K562 (cell line): Measurements from ENCODE around the gene ATP6V0A1. TPM values are rescaled to one million over a fixed set of nuclear protein-coding genes. Genes with fewer than 3 reads are reported as not detected.

Source experiments
- CBX8 ChIP-seq: fragments of 200-600 bp; sonication (generic); IDR thresholded peaks from 2 replicates; pipeline ENCODE4 v1.6.1; 2012; ENCODE audit warnings: borderline replicate concordance, mixed run types, low read depth, mild to moderate bottlenecking, moderate library complexity, mixed read lengths, low read length, control low read depth, inconsistent platforms; ENCODE audit not compliant: poor library complexity, severe bottlenecking; ENCODE audit errors: extremely low read depth
- GABPA ChIP-seq: fragments of 200-800 bp; sonication (Bioruptor generic); conservative IDR thresholded peaks from 2 replicates; pipeline ENCODE4 v1.6.1; 2016; ENCODE audit warnings: low read depth, missing genetic modification characterization, missing compliant biosample characterization
- MGA ChIP-seq: fragments of 450-650 bp; IDR thresholded peaks from 2 replicates; pipeline ENCODE4 v1.6.1; 2016; ENCODE audit warnings: mild to moderate bottlenecking, moderate library complexity
- STAT5B ChIP-seq: fragments of 250-450 bp; sonication (Bioruptor Pico); IDR thresholded peaks from 2 replicates; pipeline ENCODE4 v1.8.0; 2021; ENCODE audit warnings: mild to moderate bottlenecking, inconsistent platforms
- STAT6 ChIP-seq: sonication (generic); formaldehyde crosslinking; IDR thresholded peaks from 2 replicates; pipeline ENCODE4 v1.8.1; 2023; ENCODE audit warnings: mild to moderate bottlenecking, missing genetic modification reagents
- TSC22D4 ChIP-seq: fragments of 450-650 bp; IDR thresholded peaks from 2 replicates; pipeline ENCODE4 v1.6.1; 2016; ENCODE audit warnings: missing genetic modification characterization, missing biosample characterization, control low read depth
- VEZF1 ChIP-seq: fragments of 200-800 bp; sonication (Bioruptor generic); IDR thresholded peaks from 2 replicates; pipeline ENCODE4 v1.6.1; 2017; ENCODE audit warnings: missing genetic modification characterization, missing compliant biosample characterization
- ZKSCAN1 ChIP-seq: fragments of 150-350 bp; IDR thresholded peaks from 2 replicates; pipeline ENCODE4 v1.6.1; 2016; ENCODE audit warnings: low read depth, low read length
- ZNF583 ChIP-seq: fragments of 250-450 bp; sonication (Bioruptor Pico); IDR thresholded peaks from 2 replicates; pipeline ENCODE4 v1.4.0; 2020
- ZNF589 ChIP-seq: fragments of 200-800 bp; sonication (Bioruptor generic); IDR thresholded peaks from 2 replicates; pipeline ENCODE4 v1.6.1; 2016; ENCODE audit warnings: low read depth, missing genetic modification characterization, missing compliant biosample characterization
- polyA plus RNA-seq, 8 experiments: library from polyadenylated mRNA; depleted of rRNA in 4 of 8; stranded (reverse) in 5 of 8; unstranded in 3 of 8; fragments of >200 nt; fragmentation: Nextera tagmentation in 2 of 8; fragmentation: Illumina TruSeq in 1 of 8; extraction: Ambion mirVana in 2 of 8; extraction: Trizol in 1 of 8; gene quantifications; 2 replicates each; pipeline versions ENCODE4 v1.2.1 to v1.2.3, GENCODE V29; 2011 to 2014; ENCODE audit warnings: inconsistent platforms in 1 of 8, missing spikeins in 1 of 8
- total RNA-seq, 7 experiments: library from RNA; depleted of rRNA in 6 of 7; stranded (reverse); fragments of >200 nt in 6 of 7; fragmentation: Illumina TruSeq in 2 of 7; extraction: Trizol in 2 of 7; gene quantifications; 2 replicates each; pipeline versions ENCODE4 v1.2.1 to v1.2.3, GENCODE V29; 2011 to 2021; ENCODE audit warnings: low replicate concordance in 1 of 7

ATP6V0A1 gene
- total and polyA plus RNA-seq, 9 of the 15 experiments (the other 6 are each of a cell fraction or from before 2014, with no cell fraction given): 11.8 to 158 (median 75.5) TPM

GRCh38 chr17:42519546-42520491, 61.1 kb downstream of the ATP6V0A1 start (continued):
- TF ChIP-seq MGA: no peak
- TF ChIP-seq STAT5B: no peak
- TF ChIP-seq ZNF589 (CRISPR knock-in tag): peak; percentile 83
- TF ChIP-seq ZNF583 (CRISPR knock-in tag): 0 out of 2 replicates have a peak, but pooled peaks have one; percentile 21
- TF ChIP-seq TSC22D4 (tag): no peak
- TF ChIP-seq STAT6 (CRISPR knock-in tag): no peak
- no peak for TF ChIP-seq ZKSCAN1
- TF ChIP-seq VEZF1 (CRISPR knock-in tag): peak; percentile 29
- TF ChIP-seq CBX8: no peak
- 0 out of 2 replicates have a peak, but pooled peaks have one; percentile 25 for TF ChIP-seq GABPA (tag)
